Heart left ventricle (tissue), 16 donors: Measurements from ENCODE around the gene PHAF1. TPM values are rescaled to one million over a fixed set of nuclear protein-coding genes. Genes with fewer than 3 reads are reported as not detected.

ENCODE experiments used
- ATAC-seq, 4 donors: fragments of 200-7000 bp; cut with Tn5 transposase; one replicate each; pipeline ENCODE4 v1.9.1; 2020 to 2022; ENCODE audit warnings: moderate library complexity in 4 of 4, mild to moderate bottlenecking in 3 of 4, moderate number of reproducible peaks in 1 of 4
- DNase-seq, 5 donors: peaks; one replicate each; pipeline ENCODE4 v3.0.0-alpha.2; 2020
- H3K27ac ChIP-seq, 12 donors: fragments of 200-600 bp; sonication (generic) in 4 of 12; one replicate each; pipeline versions ENCODE4 v1.5.0 to v1.8.0; 2016 to 2022; ENCODE audit warnings: mild to moderate bottlenecking in 2 of 12
- H3K27me3 ChIP-seq, 9 donors: fragments of 200-600 bp; sonication (generic) in 2 of 9; one replicate each; pipeline versions ENCODE4 v1.5.1 to v1.8.0; 2016 to 2022; ENCODE audit warnings: mild to moderate bottlenecking in 3 of 9
- H3K36me3 ChIP-seq, 9 donors: fragments of 200-600 bp; sonication (generic) in 2 of 9; one replicate each; pipeline versions ENCODE4 v1.5.0 to v1.8.0; 2018 to 2022; ENCODE audit warnings: mild to moderate bottlenecking in 2 of 9
- H3K4me1 ChIP-seq, 12 donors: fragments of 200-600 bp; sonication (generic) in 4 of 12; one replicate each; pipeline versions ENCODE4 v1.5.0 to v1.8.0; 2016 to 2022; ENCODE audit warnings: mild to moderate bottlenecking in 3 of 12
- H3K4me3 ChIP-seq, 12 donors: fragments of 200-600 bp; sonication (generic) in 4 of 12; one replicate each; pipeline versions ENCODE4 v1.5.0 to v1.8.0; 2017 to 2022; ENCODE audit warnings: mild to moderate bottlenecking in 9 of 12, moderate library complexity in 4 of 12
- H3K9me3 ChIP-seq, 12 donors: fragments of 200-600 bp; sonication (generic) in 4 of 12; one replicate each; pipeline versions ENCODE4 v1.5.0 to v1.8.0; 2016 to 2022; ENCODE audit warnings: mild to moderate bottlenecking in 1 of 12
- CTCF ChIP-seq, 12 donors: fragments of 200-600 bp; sonication (generic) in 4 of 12; IDR thresholded peaks; one replicate each; pipeline versions ENCODE4 v1.5.0 to v1.8.0; 2018 to 2022; ENCODE audit warnings: antibody characterized with exemption in 12 of 12, mild to moderate bottlenecking in 5 of 12
- POLR2A ChIP-seq, 2 donors: fragments of 450-650 bp; IDR thresholded peaks; one replicate each; pipeline ENCODE4 v1.6.1; 2017; ENCODE audit warnings: antibody characterized with exemption in 2 of 2, mild to moderate bottlenecking in 2 of 2, moderate library complexity in 2 of 2
- WGBS, 4 donors: extraction: QIAGEN DNeasy Blood & Tissue Kit in 2 of 4; methylation state at CpG; one replicate each; pipeline versions ENCODE4 v1.1.5 to v1.1.7; 2013 to 2018; 5-methylcytosine and 5-hydroxymethylcytosine counted together
- intact Hi-C, 10 donors: fragments of 100-400 bp; cut with DNase I; formaldehyde crosslinking; loops; one replicate each; pipeline versions ENCODE4 v1.11.1 to v1.14.2; 2022
- long read RNA-seq, 3 donors: library from polyadenylated mRNA; unstranded; transcript quantifications; one replicate each; pipeline ENCODE4 v2.0.0, GENCODE V29; 2020 to 2021
- polyA plus RNA-seq, 2 donors: library from polyadenylated mRNA; stranded (reverse); fragments of 200-250 nt; gene quantifications; one replicate each; pipeline ENCODE4 v1.2.3, GENCODE V29; 2013
- total RNA-seq, 9 donors: library from RNA; depleted of rRNA in 2 of 9; stranded (reverse); fragments of >200 nt in 2 of 9; fragmentation: NEBNext Ultra II Directional in 3 of 9; extraction: Animal tissue kit (Norgen Biotek cat#: 25700) in 3 of 9; gene quantifications; one replicate each; pipeline versions ENCODE4 v1.1.0 to v1.2.4, GENCODE V29; 2016 to 2023
- donor health status: ischemic (EF 13 %, LVEDD 7.1; RV severe dilation, severe dysfunction).
- donor health status: healthy with polysubstance abuse.
- donor health status: DM: no; HTN: yes; CAD: no.
- donor health status: DM: no; HTN: no; CAD: no.
- donor health status: ischemic (EF 25% LVEDD 6.9; RV normal size, moderate dysfunction).
- donor health status: ischemic (EF 25% LVEDD 5.7; RV mildly dilated, moderate dysfunction).
- donor health status: healthy.
- donor health status: DM: yes; HTN: yes; CAD: no.
- donor health status: ischemic (EF 35%, LVEDD 5.7; RV mildly dilated, moderate dysfunction).
- donor health status: nonischemic (EF 11% LVEDD 7.7; RV severe dilation, severe dysfunction).
- donor health status: DM: yes; HTN: yes; CAD: no.
- donor health status: PGD.
- donor health status: ischemic (EF 29% LVEDD 5.4; RV normal size, mild dysfunction).
- donor health status: nonischemic (EF 23%, LVEDD 6.1; RV moderate dilation, normal function).

Gene PHAF1
- total RNA-seq (10 to 100 TPM in 5 of 9 donors, 1 to 10 TPM in 4; 8.4 to 17.8 (median 11.6) TPM), polyA plus RNA-seq (10 to 100 TPM in 1 of 2 donors, 1 to 10 TPM in 1; 5.6 to 11.6 TPM)
- long read RNA-seq, donor 1, partial matches to known transcripts, result 1 of 14 reads
- long read RNA-seq, donor 1, other reads (novel, unspliced or antisense), result 6 of 14 reads
- long read RNA-seq, donor 2, transcript C16orf70-208 (17 exons, 1,353 nt), result major isoform, 11 of 31 reads
- long read RNA-seq, donor 2, partial matches to known transcripts, result 4 of 31 reads
- long read RNA-seq, donor 2, other reads (novel, unspliced or antisense), result 14 of 31 reads
- long read RNA-seq, donor 3, partial matches to known transcripts, result 0 of 10 reads
- long read RNA-seq, donor 3, other reads (novel, unspliced or antisense), result 6 of 10 reads

DNA sequence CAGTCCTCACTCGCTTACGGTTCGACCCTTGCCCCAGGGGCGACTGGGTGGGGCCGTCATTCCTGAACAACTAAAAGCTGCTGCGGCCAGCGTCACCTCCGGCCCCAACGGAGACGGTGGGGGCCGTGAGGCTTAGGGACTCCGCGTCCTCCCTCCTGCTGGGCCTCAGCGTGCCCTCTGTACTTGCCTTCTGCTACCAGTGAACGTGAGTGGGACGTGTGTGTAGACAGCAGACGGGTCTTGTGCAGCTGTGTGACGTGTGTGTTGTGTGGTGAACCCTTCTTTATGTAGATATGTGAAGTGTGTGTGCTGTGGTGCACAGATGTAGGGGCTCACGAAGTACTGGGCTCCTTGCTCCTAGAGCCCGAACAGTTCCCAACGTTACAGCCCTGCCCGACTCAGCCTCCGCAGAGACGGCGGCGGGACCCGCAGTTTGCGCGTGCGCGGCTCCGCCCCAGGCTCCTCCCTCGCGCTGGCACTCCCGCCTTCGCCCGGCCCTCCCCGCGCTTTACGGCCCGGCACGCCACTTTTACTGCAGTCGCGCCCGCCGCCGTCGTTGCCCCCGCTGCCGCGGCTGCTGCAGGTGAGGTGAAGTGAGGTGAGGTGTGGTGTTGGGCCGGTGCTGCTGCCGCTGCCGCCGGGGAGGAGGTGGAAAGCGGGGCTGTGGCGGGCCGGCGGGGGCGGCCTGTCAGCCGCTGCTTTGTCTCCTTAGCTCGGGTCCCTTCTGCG is at the start of gene PHAF1:
PHAF1 (plus strand) TSS at position 535 of the 729 bp plus-strand sequence. CDS start 235 bp downstream, outside the sequence.
- H3K36me3 ChIP-seq, result peaks cover 0 to 6% (median 0%) of the 10 kb centered on the region in 9 donors
- peak within 1 kb of the TSS; percentile 33 to 91 (median 85) for H3K27ac ChIP-seq
- TF ChIP-seq CTCF (IDR thresholded peaks at IDR 0.05) (no peak), POLR2A (IDR thresholded peaks at IDR 0.05) (peak; percentile 5 to 94)
- H3K9me3 ChIP-seq, result no peaks in the 10 kb centered on the region
- H3K4me3 ChIP-seq, result peak within 1 kb of the TSS; percentile 70 to 100 (median 94)
- peaks cover 0 to 60% (median 30%) of the 10 kb centered on the region in 12 donors for H3K4me1 ChIP-seq
- DNase-seq, result peak; percentile 93 to 98 (median 94)
- no peaks in the 10 kb centered on the region for H3K27me3 ChIP-seq
- 1 to 5% (median 3%) methylated on average over 31 to 63 of the region's 63 CpGs for WGBS, 4 donors
- ATAC-seq, result peak; percentile 97 to 98 (median 98)
- intact Hi-C loops, result loop anchor here in 7 of 10 donors (2.0 to 10.0 kb wide), 8 partner anchors 48 to 132 kb away; partner anchors contain the start of genes CBFB (in 3 of the 7), FBXL8 (in 1 of the 7), NOL3 (in 1 of the 7) and TRADD (in 1 of the 7)

DNA sequence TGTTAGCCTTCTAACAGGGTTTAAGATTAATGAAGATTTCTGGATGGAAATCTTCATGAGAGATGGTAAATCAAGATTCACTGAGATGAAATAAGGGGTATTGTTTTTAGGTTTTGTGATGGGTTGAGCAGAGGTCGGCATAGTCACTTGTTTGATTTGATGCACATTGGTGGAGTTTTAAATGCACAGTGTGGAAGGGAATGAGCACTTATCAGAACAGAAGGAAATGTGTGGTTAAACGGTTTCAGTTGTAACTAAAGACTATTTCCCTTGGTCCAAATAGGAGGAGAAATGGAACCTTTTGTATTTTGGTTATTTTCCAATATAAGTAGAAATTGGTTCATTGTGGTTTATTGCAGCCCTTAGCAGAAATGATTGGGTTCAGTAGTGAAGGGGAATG is 46.7 kb upstream of the PHAF1 start:
- WGBS, 4 donors, result 57 to 64% (median 59%) methylated on average over 2 of the region's 2 CpGs
- DNase-seq (no peak), ATAC-seq (no peak)
- Histone ChIP-seq H3K4me3 (no peak overlapping the region), H3K4me1 (peaks cover 0 to 4% (median 0%) of the 10 kb centered on the region in 12 donors), H3K27me3 (no peaks in the 10 kb centered on the region), H3K27ac (no peak overlapping the region), H3K9me3 (no peaks in the 10 kb centered on the region), H3K36me3 (peaks cover 0 to 24% (median 18%) of the 10 kb centered on the region in 9 donors)
- no peak for TF ChIP-seq CTCF (IDR thresholded peaks at IDR 0.05)
- no peak for TF ChIP-seq POLR2A (IDR thresholded peaks at IDR 0.05)
- intact Hi-C loops, result no loop called here

- intact Hi-C loops, result no loop called here
- Histone ChIP-seq H3K4me3 (no peak overlapping the region), H3K36me3 (peaks cover 0 to 73% (median 50%) of the 10 kb centered on the region in 9 donors), H3K27ac (no peak overlapping the region), H3K4me1 (peaks cover 0 to 3% (median 0%) of the 10 kb centered on the region in 12 donors), H3K9me3 (no peaks in the 10 kb centered on the region), H3K27me3 (no peaks in the 10 kb centered on the region)
- DNase-seq (no peak), ATAC-seq (no peak)
- WGBS, 4 donors, result 99 to 100% (median 99%) methylated on average over 2 of the region's 2 CpGs
- TF ChIP-seq POLR2A (IDR thresholded peaks at IDR 0.05) (no peak), CTCF (IDR thresholded peaks at IDR 0.05) (no peak)
These were observed 41.5 kb upstream of the PHAF1 start for GRCh38 chr16:67068212-67068753.
